Kidney (tissue), 14 donors: ENCODE results near the gene METTL6. TPM values are rescaled to one million over a fixed set of nuclear protein-coding genes. Genes with fewer than 3 reads are reported as not detected.

ENCODE experiments used
- DNase-seq, 5 donors: peaks; one replicate each; pipeline ENCODE4 v3.0.0-alpha.2; 2013 to 2020
- FAIRE-seq: peaks from 2 replicates; lab custom pipeline; 2012; peaks lifted over from hg19 to GRCh38; lab: Jason Lieb, UNC
- H3K27ac ChIP-seq, 2 donors: one replicate each; pipeline ENCODE4 v1.7.0; 2013; ENCODE audit warnings: low read depth in 2 of 2, low read length in 2 of 2, inconsistent platforms in 1 of 2
- H3K27me3 ChIP-seq: one replicate; pipeline ENCODE4 v1.7.1; 2013; ENCODE audit warnings: low read length, inconsistent platforms; ENCODE audit not compliant: control insufficient read depth, insufficient read depth
- H3K36me3 ChIP-seq, 3 donors: one replicate each; pipeline versions ENCODE4 v1.7.0 to v1.7.1; 2013; ENCODE audit warnings: low read length in 3 of 3, control low read depth in 1 of 3, inconsistent platforms in 1 of 3; ENCODE audit not compliant: insufficient read depth in 3 of 3, control insufficient read depth in 2 of 3
- H3K4me1 ChIP-seq, 3 donors: one replicate each; pipeline versions ENCODE4 v1.7.0 to v1.7.1; 2013; ENCODE audit warnings: low read length in 3 of 3, inconsistent platforms in 1 of 3, low read depth in 1 of 3; ENCODE audit not compliant: control insufficient read depth in 2 of 3, insufficient read depth in 2 of 3
- H3K4me3 ChIP-seq, 3 donors: one replicate each; pipeline versions ENCODE4 v1.7.0 to v1.8.1; 2013; ENCODE audit warnings: low read length in 3 of 3, control low read depth in 1 of 3, inconsistent platforms in 1 of 3
- H3K9ac ChIP-seq, 3 donors: one replicate each; pipeline versions ENCODE4 v1.7.0 to v1.7.1; 2013; ENCODE audit warnings: low read length in 3 of 3, control low read depth in 1 of 3, inconsistent platforms in 1 of 3
- H3K9me3 ChIP-seq, 3 donors: one replicate each; pipeline versions ENCODE4 v1.7.0 to v1.7.1; 2013; ENCODE audit warnings: low read length in 3 of 3, control low read depth in 1 of 3, inconsistent platforms in 1 of 3; ENCODE audit not compliant: control insufficient read depth in 2 of 3, insufficient read depth in 1 of 3
- CTCF ChIP-seq: IDR thresholded peaks from 3 replicates; pipeline ENCODE4 v1.5.1; 2012; ENCODE audit warnings: mild to moderate bottlenecking, moderate library complexity, borderline replicate concordance; ENCODE audit not compliant: insufficient read depth; ENCODE audit errors: extremely low read depth
- intact Hi-C: fragments of 100-400 bp; cut with DNase I; formaldehyde crosslinking; loops from one replicate; pipeline ENCODE4 v1.11.1; 2022
- polyA plus RNA-seq: library from polyadenylated mRNA; stranded (reverse); fragments of 350-450 nt; fragmentation: Illumina TruSeq; extraction: RNeasy Lipid Tissue Mini Kit (QIAGEN cat#74804); gene quantifications from one replicate; pipeline ENCODE4 v1.2.3, GENCODE V29; 2014; ENCODE audit warnings: low read depth, low replicate concordance; ENCODE audit not compliant: insufficient read depth
- total RNA-seq: library from RNA; stranded (reverse); fragmentation: NEBNext Ultra II Directional; extraction: Animal tissue kit (Norgen Biotek cat#: 25700); gene quantifications from one replicate; pipeline ENCODE4 v1.2.1, GENCODE V29; 2021
- donor health status: control.
- donor health status: control.
- donor health status: control.
- donor health status: control.
- donor health status: control.
- donor health status: DM: yes; HTN: yes; CAD: no.
- donor health status: Normal renal cell carcinoma (clear cell type).

Gene METTL6
- total and polyA plus RNA-seq, 2 donors from 2014 or later: 9.7 to 18.6 TPM

- Histone ChIP-seq H3K9me3 (peaks cover 0 to 7% (median 0%) of the 10 kb centered on the region in 3 donors), H3K4me1 (no peaks in the 10 kb centered on the region), H3K4me3 (no peak overlapping the region), H3K27ac (no peak overlapping the region), H3K36me3 (no peaks in the 10 kb centered on the region), H3K27me3 (no peaks in the 10 kb centered on the region), H3K9ac (no peak overlapping the region)
- intact Hi-C loops: no loop called here
- DNase-seq (no peak), FAIRE-seq (no peak)
- no peak for TF ChIP-seq CTCF
Measured at GRCh38 chr3:15384510-15385237, 42.7 kb downstream of the METTL6 start.

GRCh38 chr3:15382405-15382923, 44.9 kb downstream of the METTL6 start:
- Histone ChIP-seq H3K27ac (no peak overlapping the region), H3K27me3 (no peaks in the 10 kb centered on the region), H3K9me3 (peaks cover 0 to 7% (median 0%) of the 10 kb centered on the region in 3 donors), H3K9ac (no peak overlapping the region), H3K36me3 (no peaks in the 10 kb centered on the region), H3K4me3 (no peak overlapping the region), H3K4me1 (peaks cover 2 to 4% (median 3%) of the 10 kb centered on the region in 3 donors)
- TF ChIP-seq CTCF: no peak
- intact Hi-C loops: no loop called here
- FAIRE-seq: no peak
- DNase-seq: no peak

GRCh38 chr3:15380980-15381890, 46.1 kb downstream of the METTL6 start:
- intact Hi-C loops: no loop called here
- Histone ChIP-seq H3K9me3 (peaks cover 0 to 4% (median 0%) of the 10 kb centered on the region in 3 donors), H3K27ac (no peak overlapping the region), H3K27me3 (no peaks in the 10 kb centered on the region), H3K4me1 (peaks cover 2 to 4% (median 3%) of the 10 kb centered on the region in 3 donors), H3K9ac (no peak overlapping the region), H3K36me3 (no peaks in the 10 kb centered on the region), H3K4me3 (no peak overlapping the region)
- FAIRE-seq (no peak), DNase-seq (no peak)
- no peak for TF ChIP-seq CTCF
